ENCODE results near the gene CSF2. TPM values are rescaled to one million over a fixed set of nuclear protein-coding genes. Genes with fewer than 3 reads are reported as not detected.

CSF2 gene
- total RNA-seq, 1 experiment from 2014 or later: 0.30 TPM

DNA sequence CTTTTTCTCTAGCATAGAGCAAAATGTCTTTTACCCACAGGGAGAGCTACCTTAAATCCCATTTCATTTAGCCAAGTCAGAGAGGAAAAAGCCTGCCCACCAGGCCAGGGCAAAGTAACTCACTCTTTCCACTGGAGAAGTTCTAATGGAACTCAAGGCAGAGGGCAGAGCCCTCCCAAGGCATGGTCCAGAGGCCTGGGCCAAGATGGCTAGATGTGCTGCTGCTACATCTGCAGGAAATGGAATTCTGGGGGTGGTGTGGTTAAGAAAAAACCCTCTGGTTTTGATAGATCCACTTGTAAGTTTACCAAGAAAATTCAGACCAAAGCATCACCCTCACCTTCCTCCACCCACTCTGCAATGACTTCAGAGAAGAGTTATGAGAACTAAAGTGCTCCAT lies 37.3 kb downstream of the CSF2 start:
- Histone ChIP-seq H3K27ac (ENCODE audit: low read depth, low read length) (no peak overlapping the region), H2AFZ (ENCODE audit: low read depth, low read length, poor library complexity, severe bottlenecking) (no peak overlapping the region), H3K27me3 (ENCODE audit: insufficient read depth, low read length) (no peaks in the 10 kb centered on the region), H3K79me2 (ENCODE audit: insufficient read depth, low read length) (no peaks in the 10 kb centered on the region), H3K4me1 (ENCODE audit: control insufficient read depth in 1 of 2, insufficient read depth in 2 of 2, low read length in 2 of 2) (no peaks in the 10 kb centered on the region), H3K4me2 (ENCODE audit: low read length) (no peak overlapping the region), H4K20me1 (ENCODE audit: insufficient read depth) (no peaks in the 10 kb centered on the region), H3K9ac (ENCODE audit: low read length) (no peak overlapping the region), H3K9me3 (ENCODE audit: control insufficient read depth in 1 of 2, insufficient read depth in 1 of 2, low read depth in 1 of 2, low read length in 2 of 2) (no peaks in the 10 kb centered on the region), H3K9me2 (ENCODE audit: insufficient read depth) (no peaks in the 10 kb centered on the region), H3K36me3 (ENCODE audit: control insufficient read depth in 1 of 2, insufficient read depth in 2 of 2, low read length in 2 of 2) (no peaks in the 10 kb centered on the region), H3K4me3 (replicated peaks in 1 of 2; ENCODE audit: low read depth in 1 of 2, low read length in 2 of 2) (no peak overlapping the region)
- intact Hi-C loops (cut with micrococcal nuclease): no loop called here
- ChIA-PET RAD21 (ENCODE audit: low non-redundant PET in 1 of 2, low total read pairs in 2 of 2, uncharacterized antibody in 2 of 2, unreplicated experiment in 2 of 2) (no interaction called here), POLR2A (no interaction called here), CTCF (no interaction called here)
- DNase-seq (ENCODE audit: low read depth, low spot score) (no peak), ATAC-seq (no peak)
- BruUV-seq (replicated peaks): no TSS peak
- TF ChIP-seq, protein P1, sequence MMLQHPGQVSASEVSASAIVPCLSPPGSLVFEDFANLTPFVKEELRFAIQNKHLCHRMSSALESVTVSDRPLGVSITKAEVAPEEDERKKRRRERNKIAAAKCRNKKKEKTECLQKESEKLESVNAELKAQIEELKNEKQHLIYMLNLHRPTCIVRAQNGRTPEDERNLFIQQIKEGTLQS (IDR thresholded peaks at IDR 0.05): no peak
- TF ChIP-seq ELF1 (IDR thresholded peaks at IDR 0.05; ENCODE audit: borderline replicate concordance, low read depth) (no peak), TCF7L2 (IDR thresholded peaks at IDR 0.05; ENCODE audit: borderline replicate concordance, extremely low read depth, insufficient read depth, insufficient read length) (no peak), POLR2AphosphoS5 (IDR thresholded peaks at IDR 0.05; ENCODE audit: low read depth, low read length) (no peak), RAD21 (IDR thresholded peaks at IDR 0.05; ENCODE audit: low read depth) (no peak), SIN3A (IDR thresholded peaks at IDR 0.05; ENCODE audit: low read depth) (no peak), FOSL1 (IDR thresholded peaks at IDR 0.05; ENCODE audit: low read depth) (no peak), JUND (IDR thresholded peaks at IDR 0.05) (no peak), YY1 (IDR thresholded peaks at IDR 0.05; ENCODE audit: extremely low read depth, insufficient replicate concordance, low read depth, low read length) (no peak)
- TF ChIP-seq, protein P2, sequence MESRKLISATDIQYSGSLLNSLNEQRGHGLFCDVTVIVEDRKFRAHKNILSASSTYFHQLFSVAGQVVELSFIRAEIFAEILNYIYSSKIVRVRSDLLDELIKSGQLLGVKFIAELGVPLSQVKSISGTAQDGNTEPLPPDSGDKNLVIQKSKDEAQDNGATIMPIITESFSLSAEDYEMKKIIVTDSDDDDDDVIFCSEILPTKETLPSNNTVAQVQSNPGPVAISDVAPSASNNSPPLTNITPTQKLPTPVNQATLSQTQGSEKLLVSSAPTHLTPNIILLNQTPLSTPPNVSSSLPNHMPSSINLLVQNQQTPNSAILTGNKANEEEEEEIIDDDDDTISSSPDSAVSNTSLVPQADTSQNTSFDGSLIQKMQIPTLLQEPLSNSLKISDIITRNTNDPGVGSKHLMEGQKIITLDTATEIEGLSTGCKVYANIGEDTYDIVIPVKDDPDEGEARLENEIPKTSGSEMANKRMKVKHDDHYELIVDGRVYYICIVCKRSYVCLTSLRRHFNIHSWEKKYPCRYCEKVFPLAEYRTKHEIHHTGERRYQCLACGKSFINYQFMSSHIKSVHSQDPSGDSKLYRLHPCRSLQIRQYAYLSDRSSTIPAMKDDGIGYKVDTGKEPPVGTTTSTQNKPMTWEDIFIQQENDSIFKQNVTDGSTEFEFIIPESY (IDR thresholded peaks at IDR 0.05; ENCODE audit: extremely low read depth, insufficient replicate concordance, low read length): no peak
- TF ChIP-seq, protein P3, sequence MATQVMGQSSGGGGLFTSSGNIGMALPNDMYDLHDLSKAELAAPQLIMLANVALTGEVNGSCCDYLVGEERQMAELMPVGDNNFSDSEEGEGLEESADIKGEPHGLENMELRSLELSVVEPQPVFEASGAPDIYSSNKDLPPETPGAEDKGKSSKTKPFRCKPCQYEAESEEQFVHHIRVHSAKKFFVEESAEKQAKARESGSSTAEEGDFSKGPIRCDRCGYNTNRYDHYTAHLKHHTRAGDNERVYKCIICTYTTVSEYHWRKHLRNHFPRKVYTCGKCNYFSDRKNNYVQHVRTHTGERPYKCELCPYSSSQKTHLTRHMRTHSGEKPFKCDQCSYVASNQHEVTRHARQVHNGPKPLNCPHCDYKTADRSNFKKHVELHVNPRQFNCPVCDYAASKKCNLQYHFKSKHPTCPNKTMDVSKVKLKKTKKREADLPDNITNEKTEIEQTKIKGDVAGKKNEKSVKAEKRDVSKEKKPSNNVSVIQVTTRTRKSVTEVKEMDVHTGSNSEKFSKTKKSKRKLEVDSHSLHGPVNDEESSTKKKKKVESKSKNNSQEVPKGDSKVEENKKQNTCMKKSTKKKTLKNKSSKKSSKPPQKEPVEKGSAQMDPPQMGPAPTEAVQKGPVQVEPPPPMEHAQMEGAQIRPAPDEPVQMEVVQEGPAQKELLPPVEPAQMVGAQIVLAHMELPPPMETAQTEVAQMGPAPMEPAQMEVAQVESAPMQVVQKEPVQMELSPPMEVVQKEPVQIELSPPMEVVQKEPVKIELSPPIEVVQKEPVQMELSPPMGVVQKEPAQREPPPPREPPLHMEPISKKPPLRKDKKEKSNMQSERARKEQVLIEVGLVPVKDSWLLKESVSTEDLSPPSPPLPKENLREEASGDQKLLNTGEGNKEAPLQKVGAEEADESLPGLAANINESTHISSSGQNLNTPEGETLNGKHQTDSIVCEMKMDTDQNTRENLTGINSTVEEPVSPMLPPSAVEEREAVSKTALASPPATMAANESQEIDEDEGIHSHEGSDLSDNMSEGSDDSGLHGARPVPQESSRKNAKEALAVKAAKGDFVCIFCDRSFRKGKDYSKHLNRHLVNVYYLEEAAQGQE (IDR thresholded peaks at IDR 0.05; ENCODE audit: low read depth): no peak

Data from HCT116 (cell line).